Sigmoid colon (tissue), 7 donors: ENCODE results near the gene BAK1. TPM values are rescaled to one million over a fixed set of nuclear protein-coding genes. Genes with fewer than 3 reads are reported as not detected.

Experiments used
- DNase-seq: peaks from one replicate; pipeline ENCODE4 v3.0.0-alpha.2; 2019
- H3K27ac ChIP-seq, 4 donors: fragments of 200-600 bp; sonication (generic); one replicate each; pipeline ENCODE4 v1.5.1; 2016 to 2019; ENCODE audit warnings: mild to moderate bottlenecking in 1 of 4
- H3K27me3 ChIP-seq, 3 donors: fragments of 200-600 bp; sonication (generic); one replicate each; pipeline ENCODE4 v1.5.1; 2019; ENCODE audit warnings: mild to moderate bottlenecking in 1 of 3
- H3K36me3 ChIP-seq, 4 donors: fragments of 200-600 bp; sonication (generic); one replicate each; pipeline ENCODE4 v1.5.1; 2016 to 2019
- H3K4me1 ChIP-seq, 4 donors: fragments of 200-600 bp; sonication (generic); one replicate each; pipeline ENCODE4 v1.5.1; 2017 to 2019
- H3K4me3 ChIP-seq, 4 donors: fragments of 200-600 bp; sonication (generic); one replicate each; pipeline ENCODE4 v1.5.1; 2017 to 2019; ENCODE audit warnings: mild to moderate bottlenecking in 2 of 4, moderate library complexity in 1 of 4
- H3K9me3 ChIP-seq, 4 donors: fragments of 200-600 bp in 3 of 4; sonication (generic) in 3 of 4; one replicate each; pipeline versions ENCODE4 v1.5.1 to v1.6.1; 2013 to 2019
- CTCF ChIP-seq, 4 experiments: fragments of 450-650 bp in 3 of 4; fragments of 200-600 bp in 1 of 4; IDR thresholded peaks; one replicate each; pipeline ENCODE4 v1.5.1; 2016 to 2019; ENCODE audit warnings: antibody characterized with exemption in 4 of 4, mild to moderate bottlenecking in 3 of 4, moderate library complexity in 2 of 4
- EP300 ChIP-seq, 4 donors: sonication (generic); formaldehyde crosslinking; IDR thresholded peaks; one replicate each; pipeline ENCODE4 v1.6.1; 2017; ENCODE audit warnings: antibody characterized with exemption in 4 of 4
- POLR2A ChIP-seq, 2 donors: fragments of 450-650 bp; IDR thresholded peaks; one replicate each; pipeline ENCODE4 v1.6.1; 2016; ENCODE audit warnings: antibody characterized with exemption in 2 of 2, mild to moderate bottlenecking in 2 of 2, moderate library complexity in 2 of 2
- POLR2AphosphoS5 ChIP-seq, 4 donors: sonication (generic); formaldehyde crosslinking; IDR thresholded peaks; one replicate each; pipeline ENCODE4 v1.6.1; 2017; ENCODE audit warnings: antibody characterized with exemption in 4 of 4
- WGBS, 2 donors: extraction: QIAGEN DNeasy Blood & Tissue Kit; methylation state at CpG; one replicate each; pipeline ENCODE4 v1.1.7; 2013; 5-methylcytosine and 5-hydroxymethylcytosine counted together
- intact Hi-C: fragments of 100-400 bp; cut with DNase I; formaldehyde crosslinking; loops from one replicate; pipeline ENCODE4 v1.15.1; 2023
- polyA plus RNA-seq, 3 donors: library from polyadenylated mRNA; stranded (reverse); fragments of 200-250 nt; gene quantifications; one replicate each; pipeline ENCODE4 v1.2.3, GENCODE V29; 2013
- total RNA-seq, 4 donors: library from RNA; depleted of rRNA; stranded (reverse); fragments of >200 nt; gene quantifications; one replicate each; pipeline ENCODE4 v1.1.0, GENCODE V29; 2016
- donor health status: healthy with polysubstance abuse.
- donor health status: Bipolar disorder and iron deficiency.
- donor health status: healthy.

The BAK1 gene
- total RNA-seq = 10 to 100 TPM in 3 of 4 donors, 1 to 10 TPM in 1; 8.9 to 11.1 (median 10.4) TPM
- polyA plus RNA-seq = 100 to 1,000 TPM in 1 of 3 donors, 10 to 100 TPM in 2; 76.3 to 160 (median 96.9) TPM

GRCh38 chr6:33579828-33580714, at the start of gene BAK1:
Gene BAK1, minus strand, starts transcription at chr6:33580276. Its CDS starts 2,672 bp downstream, at chr6:33577604.
- H3K27me3 ChIP-seq = no peaks in the 10 kb centered on the region
- DNase-seq = peak; percentile 97
- 1 to 5% methylated on average over 24 of the region's 24 CpGs for WGBS, 2 donors
- TF ChIP-seq CTCF (IDR thresholded peaks at IDR 0.05) = peak in 3 of 4 experiments; percentile 49 to 52 (median 50)
- peak; percentile 71 to 88 (median 85) for TF ChIP-seq POLR2AphosphoS5 (IDR thresholded peaks at IDR 0.05)
- no peak for TF ChIP-seq EP300 (IDR thresholded peaks at IDR 0.05)
- peak; percentile 56 to 90 for TF ChIP-seq POLR2A (IDR thresholded peaks at IDR 0.05)
- peak within 1 kb of the TSS; percentile 85 to 87 (median 86) for H3K27ac ChIP-seq
- peaks cover 4 to 28% (median 18%) of the 10 kb centered on the region in 4 donors for H3K36me3 ChIP-seq
- peak within 1 kb of the TSS; percentile 82 to 92 (median 88) for H3K4me3 ChIP-seq
- H3K4me1 ChIP-seq = peaks cover 0 to 24% (median 21%) of the 10 kb centered on the region in 4 donors
- intact Hi-C loops = loop anchor here (10.0 kb wide), 2 partner anchors 185 to 575 kb away; partner anchors contain the start of gene KIFC1
- H3K9me3 ChIP-seq = no peaks in the 10 kb centered on the region

GRCh38 chr6:33628401-33628964, 48.4 kb upstream of the BAK1 start:
- 40 to 74% methylated on average over 7 of the region's 7 CpGs for WGBS, 2 donors
- Histone ChIP-seq H3K27ac (peak overlapping the region in 1 of 4 donors; percentile 38), H3K4me1 (peaks cover 0 to 13% (median 8%) of the 10 kb centered on the region in 4 donors)

GRCh38 chr6:33627876-33628275, 47.8 kb upstream of the BAK1 start:
- DNase-seq = no peak
- Histone ChIP-seq H3K9me3 (no peaks in the 10 kb centered on the region), H3K4me3 (no peak overlapping the region), H3K27me3 (peaks cover 1 to 40% (median 4%) of the 10 kb centered on the region in 3 donors), H3K4me1 (peaks cover 0 to 7% (median 3%) of the 10 kb centered on the region in 4 donors), H3K36me3 (no peaks in the 10 kb centered on the region), H3K27ac (peak overlapping the region in 1 of 4 donors; percentile 38)
- intact Hi-C loops = no loop called here
- WGBS, 2 donors = 54 to 70% methylated on average over 5 of the region's 5 CpGs
- TF ChIP-seq POLR2AphosphoS5 (IDR thresholded peaks at IDR 0.05) (no peak), POLR2A (IDR thresholded peaks at IDR 0.05) (no peak), EP300 (IDR thresholded peaks at IDR 0.05) (no peak), CTCF (IDR thresholded peaks at IDR 0.05) (no peak)

More at GRCh38 chr6:33628401-33628964, 48.4 kb upstream of the BAK1 start:
- Histone ChIP-seq H3K4me3 (no peak overlapping the region), H3K36me3 (no peaks in the 10 kb centered on the region), H3K9me3 (no peaks in the 10 kb centered on the region), H3K27me3 (peaks cover 0 to 41% (median 5%) of the 10 kb centered on the region in 3 donors)
- intact Hi-C loops = no loop called here
- no peak for DNase-seq
- TF ChIP-seq CTCF (IDR thresholded peaks at IDR 0.05) = no peak
- no peak for TF ChIP-seq POLR2A (IDR thresholded peaks at IDR 0.05)
- no peak for TF ChIP-seq EP300 (IDR thresholded peaks at IDR 0.05)
- no peak for TF ChIP-seq POLR2AphosphoS5 (IDR thresholded peaks at IDR 0.05)

- intact Hi-C loops = no loop called here
- TF ChIP-seq POLR2AphosphoS5 (IDR thresholded peaks at IDR 0.05) = no peak
- TF ChIP-seq EP300 (IDR thresholded peaks at IDR 0.05) = no peak
- no peak for TF ChIP-seq POLR2A (IDR thresholded peaks at IDR 0.05)
- TF ChIP-seq CTCF (IDR thresholded peaks at IDR 0.05) = no peak
- no peaks in the 10 kb centered on the region for H3K9me3 ChIP-seq
- H3K4me3 ChIP-seq = no peak overlapping the region
- H3K27me3 ChIP-seq = peaks cover 18 to 52% (median 20%) of the 10 kb centered on the region in 3 donors
- peaks cover 0 to 32% (median 25%) of the 10 kb centered on the region in 4 donors for H3K4me1 ChIP-seq
- no peaks in the 10 kb centered on the region for H3K36me3 ChIP-seq
- no peak overlapping the region for H3K27ac ChIP-seq
- no peak for DNase-seq
- 13 to 71% methylated on average over 4 of the region's 4 CpGs for WGBS, 2 donors
Observed at GRCh38 chr6:33624856-33625255, 44.8 kb upstream of the BAK1 start.
